ENCODE results near the gene NAT16.

NAT16 gene

DNA sequence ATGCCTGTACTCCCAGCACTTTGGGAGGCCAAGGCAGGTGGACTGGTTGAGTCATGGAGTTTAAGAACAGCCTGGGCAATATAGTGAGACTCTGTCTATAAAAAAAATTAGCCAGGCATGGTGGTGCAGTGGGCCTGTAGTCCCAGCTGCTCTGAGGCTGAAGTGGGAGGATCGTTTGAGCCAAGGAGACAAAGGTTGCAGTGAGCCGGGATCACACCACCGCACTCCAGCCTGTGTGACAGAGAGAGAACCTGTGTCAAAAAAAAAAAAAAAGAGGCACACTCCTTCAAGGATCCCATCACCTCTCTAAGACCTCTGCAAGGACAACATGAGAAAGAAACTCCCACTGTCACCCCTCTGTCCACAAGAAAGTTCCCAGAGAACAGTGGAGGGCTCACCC, 4.4 kb downstream of the NAT16 start:
- Histone ChIP-seq H4K20me1 (ENCODE audit: insufficient read depth) (no peaks in the 10 kb centered on the region), H3K79me2 (ENCODE audit: insufficient read depth, low read depth) (no peaks in the 10 kb centered on the region), H3K9ac (no peak overlapping the region), H3K36me3 (ENCODE audit: insufficient read depth) (no peaks in the 10 kb centered on the region), H3K4me3 (IDR thresholded peaks at IDR 0.05; ENCODE audit: insufficient read depth, low read depth, low read length) (no peak overlapping the region), H3K4me2 (no peak overlapping the region), H3K4me1 (ENCODE audit: low read depth, poor library complexity, severe bottlenecking) (no peaks in the 10 kb centered on the region), H3K27me3 (ENCODE audit: insufficient read depth, low read depth) (peaks cover 95% of the 10 kb centered on the region), H3K27ac (no peak overlapping the region), H2AFZ (ENCODE audit: low read depth) (no peak overlapping the region)
- TF ChIP-seq, protein P1, sequence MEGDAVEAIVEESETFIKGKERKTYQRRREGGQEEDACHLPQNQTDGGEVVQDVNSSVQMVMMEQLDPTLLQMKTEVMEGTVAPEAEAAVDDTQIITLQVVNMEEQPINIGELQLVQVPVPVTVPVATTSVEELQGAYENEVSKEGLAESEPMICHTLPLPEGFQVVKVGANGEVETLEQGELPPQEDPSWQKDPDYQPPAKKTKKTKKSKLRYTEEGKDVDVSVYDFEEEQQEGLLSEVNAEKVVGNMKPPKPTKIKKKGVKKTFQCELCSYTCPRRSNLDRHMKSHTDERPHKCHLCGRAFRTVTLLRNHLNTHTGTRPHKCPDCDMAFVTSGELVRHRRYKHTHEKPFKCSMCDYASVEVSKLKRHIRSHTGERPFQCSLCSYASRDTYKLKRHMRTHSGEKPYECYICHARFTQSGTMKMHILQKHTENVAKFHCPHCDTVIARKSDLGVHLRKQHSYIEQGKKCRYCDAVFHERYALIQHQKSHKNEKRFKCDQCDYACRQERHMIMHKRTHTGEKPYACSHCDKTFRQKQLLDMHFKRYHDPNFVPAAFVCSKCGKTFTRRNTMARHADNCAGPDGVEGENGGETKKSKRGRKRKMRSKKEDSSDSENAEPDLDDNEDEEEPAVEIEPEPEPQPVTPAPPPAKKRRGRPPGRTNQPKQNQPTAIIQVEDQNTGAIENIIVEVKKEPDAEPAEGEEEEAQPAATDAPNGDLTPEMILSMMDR (conservative IDR thresholded peaks at IDR 0.05; ENCODE audit: low read depth, low read length) = no peak

DNA sequence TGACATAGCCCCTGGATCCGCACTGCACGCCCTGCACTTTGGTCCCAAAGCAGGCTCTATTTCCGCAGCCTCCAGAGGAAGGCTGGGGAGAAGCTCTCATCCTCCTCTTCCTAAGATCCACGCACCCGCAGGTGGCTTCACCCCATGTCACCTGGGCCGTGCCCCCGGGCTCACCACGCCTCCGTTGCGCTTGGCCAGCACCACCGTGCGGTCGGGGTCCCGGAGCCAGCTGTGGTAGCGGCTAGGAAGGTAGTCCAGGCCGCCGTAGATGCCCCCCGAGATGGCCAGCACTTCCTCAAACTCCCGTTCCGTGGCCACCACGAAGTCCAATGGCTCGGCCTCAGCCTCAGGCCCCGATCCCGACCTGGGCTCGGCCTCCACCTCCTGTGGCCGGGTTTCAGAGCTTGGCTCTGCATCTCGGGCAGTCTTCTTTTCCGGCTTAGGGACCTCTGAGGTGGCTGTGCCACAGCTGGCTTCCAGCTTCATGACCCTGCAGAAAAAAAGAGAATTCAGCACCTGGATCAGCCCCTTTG, 5.7 kb downstream of the NAT16 start:
- Histone ChIP-seq H3K36me3 (ENCODE audit: insufficient read depth) (no peaks in the 10 kb centered on the region), H4K20me1 (ENCODE audit: insufficient read depth) (no peaks in the 10 kb centered on the region), H3K9ac (no peak overlapping the region), H3K27me3 (ENCODE audit: insufficient read depth, low read depth) (peaks cover 97% of the 10 kb centered on the region), H3K79me2 (ENCODE audit: insufficient read depth, low read depth) (no peaks in the 10 kb centered on the region), H3K27ac (no peak overlapping the region), H3K4me2 (no peak overlapping the region), H2AFZ (ENCODE audit: low read depth) (no peak overlapping the region), H3K4me3 (IDR thresholded peaks at IDR 0.05; ENCODE audit: insufficient read depth, low read depth, low read length) (no peak overlapping the region), H3K4me1 (ENCODE audit: low read depth, poor library complexity, severe bottlenecking) (peaks cover 7% of the 10 kb centered on the region)
- TF ChIP-seq, protein P1 (conservative IDR thresholded peaks at IDR 0.05; ENCODE audit: low read depth, low read length) = no peak

DNA sequence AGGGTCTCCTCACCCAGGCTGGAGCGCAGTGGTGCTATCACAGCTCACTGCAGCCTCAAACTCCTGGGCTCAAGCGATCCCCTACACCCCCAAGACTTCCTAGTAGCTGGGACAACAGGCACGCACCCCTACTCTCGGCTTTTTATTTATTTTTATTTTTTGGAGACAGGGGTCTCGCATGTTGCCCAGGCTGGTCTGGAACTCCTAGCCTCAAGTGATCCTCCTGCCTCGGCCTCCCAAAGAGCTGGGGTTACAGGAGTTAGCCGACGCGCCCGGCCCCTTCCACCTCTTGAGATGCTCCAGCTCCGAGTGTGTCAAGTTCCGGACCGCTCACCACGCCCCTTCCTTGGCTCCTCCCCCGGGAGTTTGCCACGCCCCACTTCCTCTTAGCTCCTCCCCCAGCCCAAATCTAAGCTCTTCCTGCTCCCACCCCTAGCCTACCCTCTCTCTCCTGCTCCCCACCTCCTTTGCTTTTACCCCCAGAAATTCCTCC, 6.3 kb downstream of the NAT16 start:
- Histone ChIP-seq H3K4me2 (no peak overlapping the region), H2AFZ (ENCODE audit: low read depth) (no peak overlapping the region)

DNA sequence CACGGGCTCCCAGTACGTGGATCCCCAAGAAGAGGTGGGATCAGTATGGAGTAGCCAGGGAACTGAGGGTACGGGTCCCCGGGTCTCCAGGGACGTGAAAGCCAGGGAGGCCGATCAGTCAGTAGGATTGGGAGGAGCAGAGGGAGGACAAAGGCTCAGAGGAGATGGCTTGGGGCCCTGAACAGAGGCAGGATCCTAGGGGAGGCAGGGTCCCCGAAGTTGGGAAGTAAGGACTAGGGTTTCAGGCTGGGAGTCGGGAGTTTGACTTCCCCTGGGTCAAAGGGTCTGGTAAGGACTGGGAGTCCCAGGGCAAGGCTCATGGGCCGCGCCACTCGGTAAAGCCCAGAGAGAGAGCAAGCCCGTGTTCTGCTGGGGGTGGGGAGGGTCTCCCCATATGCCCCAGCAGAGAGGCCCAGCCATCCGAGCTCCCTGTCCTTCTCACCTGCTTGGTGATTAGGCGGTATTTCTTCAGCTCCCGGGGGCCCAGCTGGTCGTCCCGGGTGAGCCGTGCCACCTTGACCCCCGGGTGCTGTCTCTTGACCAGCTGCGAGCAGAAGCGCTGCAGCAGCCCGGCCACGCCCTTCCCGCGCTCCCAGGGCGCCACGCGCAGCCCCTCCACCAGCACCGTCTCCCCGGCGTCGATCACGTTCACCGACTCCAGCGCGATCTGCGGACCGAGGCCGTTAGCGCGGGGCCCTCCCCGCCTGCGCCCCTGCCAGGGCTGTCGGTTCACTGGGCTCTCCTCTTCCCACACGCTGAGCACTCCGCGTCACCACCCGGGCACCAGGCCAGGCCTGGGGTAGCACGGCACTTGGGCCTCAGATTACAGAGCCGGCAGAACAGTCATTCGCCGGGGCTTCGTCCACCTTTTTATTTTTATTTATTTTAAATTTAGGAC, 7.0 kb downstream of the NAT16 start:
- Histone ChIP-seq H3K27ac (no peak overlapping the region), H3K4me3 (IDR thresholded peaks at IDR 0.05; ENCODE audit: insufficient read depth, low read depth, low read length) (no peak overlapping the region), H4K20me1 (ENCODE audit: insufficient read depth) (no peaks in the 10 kb centered on the region), H3K4me2 (no peak overlapping the region), H3K9ac (no peak overlapping the region), H2AFZ (ENCODE audit: low read depth) (no peak overlapping the region), H3K79me2 (ENCODE audit: insufficient read depth, low read depth) (no peaks in the 10 kb centered on the region), H3K4me1 (ENCODE audit: low read depth, poor library complexity, severe bottlenecking) (peaks cover 7% of the 10 kb centered on the region), H3K27me3 (ENCODE audit: insufficient read depth, low read depth) (peaks cover 99% of the 10 kb centered on the region), H3K36me3 (ENCODE audit: insufficient read depth) (no peaks in the 10 kb centered on the region)
- TF ChIP-seq, protein P1 (conservative IDR thresholded peaks at IDR 0.05; ENCODE audit: low read depth, low read length) = no peak

More for the DNA sequence above, 6.3 kb downstream of the NAT16 start:
- Histone ChIP-seq H4K20me1 (ENCODE audit: insufficient read depth) (no peaks in the 10 kb centered on the region), H3K27me3 (ENCODE audit: insufficient read depth, low read depth) (peaks cover 98% of the 10 kb centered on the region), H3K9ac (no peak overlapping the region), H3K4me1 (ENCODE audit: low read depth, poor library complexity, severe bottlenecking) (peaks cover 7% of the 10 kb centered on the region), H3K79me2 (ENCODE audit: insufficient read depth, low read depth) (no peaks in the 10 kb centered on the region), H3K27ac (no peak overlapping the region), H3K36me3 (ENCODE audit: insufficient read depth) (no peaks in the 10 kb centered on the region), H3K4me3 (IDR thresholded peaks at IDR 0.05; ENCODE audit: insufficient read depth, low read depth, low read length) (no peak overlapping the region)
- TF ChIP-seq, protein P1 (conservative IDR thresholded peaks at IDR 0.05; ENCODE audit: low read depth, low read length) = no peak
